ENCODE data around the gene SHISA9.

Gene SHISA9

DNA sequence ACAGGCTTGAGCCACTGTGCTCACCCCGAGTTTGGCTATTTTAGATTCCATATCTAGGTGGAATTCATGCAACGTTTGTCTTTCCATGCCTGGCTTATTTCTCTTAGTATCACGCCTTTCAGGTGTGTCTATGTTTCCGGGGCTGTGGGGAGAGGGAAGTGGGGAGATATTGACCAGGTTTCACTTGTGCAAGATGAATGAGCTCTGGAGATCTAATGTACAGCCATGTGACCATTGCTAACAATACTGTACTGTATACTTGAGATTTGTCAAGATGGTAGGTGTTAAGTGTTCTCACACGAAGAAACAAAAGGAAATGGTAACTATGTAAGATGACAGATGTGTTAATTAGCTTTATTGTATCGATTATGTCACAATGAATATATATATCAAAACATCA, 199.6 kb downstream of the SHISA9 start:
- no peak for DNase-seq (ENCODE audit: low read depth, low spot score)
- no peak for TF ChIP-seq SUZ12 (IDR thresholded peaks at IDR 0.05; ENCODE audit: extremely low read depth, insufficient read depth, insufficient read length)
- TF ChIP-seq YY1 (IDR thresholded peaks at IDR 0.05; ENCODE audit: insufficient read depth, insufficient read length) = no peak
- no peak for TF ChIP-seq ZNF274 (IDR thresholded peaks at IDR 0.05; ENCODE audit: low read depth, low read length)
- no peak overlapping the region for H3K4me3 ChIP-seq (ENCODE audit: insufficient read length, low read depth)
- H3K9me3 ChIP-seq (ENCODE audit: insufficient read depth, low read length) = 0 out of 2 replicates have a peak, but pooled peaks cover 4% of the 10 kb centered on the region
- no peaks in the 10 kb centered on the region for H3K27me3 ChIP-seq (ENCODE audit: insufficient read depth, insufficient read length)
- peaks cover 3% of the 10 kb centered on the region for H3K4me1 ChIP-seq (ENCODE audit: insufficient read depth, insufficient read length)
- H3K36me3 ChIP-seq (ENCODE audit: insufficient read depth, insufficient read length, low read length) = no peaks in the 10 kb centered on the region
- no peak overlapping the region for H3K9ac ChIP-seq (ENCODE audit: insufficient read length, low read depth)

DNA sequence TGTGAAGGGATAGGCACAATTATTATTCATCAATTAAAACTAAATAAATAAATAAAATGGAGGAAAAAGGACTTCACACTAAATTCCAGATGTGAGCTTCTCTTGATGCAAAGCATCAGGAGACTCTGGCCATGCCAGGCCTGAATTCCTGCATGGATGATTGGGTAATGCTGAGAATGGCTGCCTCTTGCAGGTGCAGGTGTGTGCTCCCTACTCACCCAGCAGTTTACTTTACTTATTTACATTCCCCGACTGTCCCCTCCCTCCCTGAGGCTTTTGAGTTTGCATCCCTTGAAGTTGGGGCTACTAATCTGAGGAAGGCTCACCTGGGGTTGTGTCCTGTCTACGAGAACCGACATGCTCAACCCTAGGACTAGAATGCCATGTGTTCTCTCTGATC, 200.4 kb downstream of the SHISA9 start:
- DNase-seq (ENCODE audit: low read depth, low spot score) = no peak
- Histone ChIP-seq H3K9me3 (ENCODE audit: insufficient read depth, low read length) (0 out of 2 replicates have a peak, but pooled peaks cover 4% of the 10 kb centered on the region), H3K4me1 (ENCODE audit: insufficient read depth, insufficient read length) (peaks cover 3% of the 10 kb centered on the region), H3K36me3 (ENCODE audit: insufficient read depth, insufficient read length, low read length) (no peaks in the 10 kb centered on the region), H3K4me3 (ENCODE audit: insufficient read length, low read depth) (no peak overlapping the region), H3K9ac (ENCODE audit: insufficient read length, low read depth) (no peak overlapping the region), H3K27me3 (ENCODE audit: insufficient read depth, insufficient read length) (no peaks in the 10 kb centered on the region)
- no peak for TF ChIP-seq ZNF274 (IDR thresholded peaks at IDR 0.05; ENCODE audit: low read depth, low read length)
- no peak for TF ChIP-seq SUZ12 (IDR thresholded peaks at IDR 0.05; ENCODE audit: extremely low read depth, insufficient read depth, insufficient read length)
- TF ChIP-seq YY1 (IDR thresholded peaks at IDR 0.05; ENCODE audit: insufficient read depth, insufficient read length) = no peak

DNA sequence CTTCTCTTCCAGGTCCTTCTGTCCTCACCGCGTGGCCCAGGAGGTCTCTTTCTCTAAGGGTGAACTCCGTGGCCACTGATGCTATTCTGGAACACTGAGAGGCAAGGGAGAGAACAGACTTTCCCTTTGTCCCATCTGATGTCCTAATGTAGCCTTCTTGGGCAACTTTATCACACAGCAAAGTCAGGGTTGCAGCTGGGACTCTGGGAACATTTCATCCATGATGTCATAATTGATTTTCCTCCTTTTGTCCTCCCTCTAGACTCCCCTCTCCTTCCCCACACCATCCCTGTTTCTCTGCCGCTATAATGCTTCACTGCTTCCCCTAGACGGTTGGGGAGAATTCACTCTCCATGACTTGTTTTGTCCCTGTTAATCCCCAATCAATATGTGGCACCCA, 201.0 kb downstream of the SHISA9 start:
- H3K9me3 ChIP-seq (ENCODE audit: insufficient read depth, low read length) = 0 out of 2 replicates have a peak, but pooled peaks cover 4% of the 10 kb centered on the region
- DNase-seq (ENCODE audit: low read depth, low spot score) = no peak
- no peaks in the 10 kb centered on the region for H3K27me3 ChIP-seq (ENCODE audit: insufficient read depth, insufficient read length)
- no peak overlapping the region for H3K4me3 ChIP-seq (ENCODE audit: insufficient read length, low read depth)
- H3K9ac ChIP-seq (ENCODE audit: insufficient read length, low read depth) = no peak overlapping the region
- H3K36me3 ChIP-seq (ENCODE audit: insufficient read depth, insufficient read length, low read length) = no peaks in the 10 kb centered on the region
- no peak for TF ChIP-seq ZNF274 (IDR thresholded peaks at IDR 0.05; ENCODE audit: low read depth, low read length)
- TF ChIP-seq SUZ12 (IDR thresholded peaks at IDR 0.05; ENCODE audit: extremely low read depth, insufficient read depth, insufficient read length) = no peak
- TF ChIP-seq YY1 (IDR thresholded peaks at IDR 0.05; ENCODE audit: insufficient read depth, insufficient read length) = no peak
- H3K4me1 ChIP-seq (ENCODE audit: insufficient read depth, insufficient read length) = peaks cover 3% of the 10 kb centered on the region

DNA sequence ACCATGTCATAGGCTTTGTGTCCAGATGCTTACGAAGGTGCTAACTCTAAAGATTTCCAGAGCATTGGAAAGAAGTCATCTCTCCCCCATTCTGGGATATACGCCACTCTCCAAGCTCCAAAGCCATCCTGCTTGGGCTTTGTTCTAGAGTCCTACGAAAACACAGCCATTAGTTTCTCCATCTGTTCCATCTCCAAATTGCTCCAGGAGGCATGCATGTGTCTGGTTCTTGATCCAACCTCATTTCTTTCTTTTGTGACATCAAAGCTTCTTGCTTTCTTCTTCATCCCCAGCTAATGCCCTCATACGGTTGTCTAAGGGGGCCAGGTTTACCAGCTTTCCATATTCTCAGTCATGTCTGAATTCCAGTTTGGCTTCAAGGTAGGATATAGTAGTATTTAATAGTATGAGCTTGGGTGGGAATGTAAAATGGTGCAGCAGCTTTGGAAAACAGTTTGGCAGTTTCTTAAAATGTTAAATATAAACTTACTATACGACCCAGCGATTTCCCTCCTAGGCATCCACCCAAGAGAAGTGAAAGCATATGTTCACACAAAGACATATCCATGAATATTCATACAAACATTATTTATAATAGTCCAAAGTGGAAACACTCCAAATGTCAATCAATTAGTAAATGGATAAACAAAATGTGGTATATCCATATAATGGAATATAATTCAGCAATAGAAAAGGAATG, 202.6 kb downstream of the SHISA9 start:
- TF ChIP-seq SUZ12 (IDR thresholded peaks at IDR 0.05; ENCODE audit: extremely low read depth, insufficient read depth, insufficient read length) = no peak
- TF ChIP-seq ZNF274 (IDR thresholded peaks at IDR 0.05; ENCODE audit: low read depth, low read length) = no peak
- no peak for TF ChIP-seq YY1 (IDR thresholded peaks at IDR 0.05; ENCODE audit: insufficient read depth, insufficient read length)
- no peak overlapping the region for H3K4me3 ChIP-seq (ENCODE audit: insufficient read length, low read depth)
- H3K27me3 ChIP-seq (ENCODE audit: insufficient read depth, insufficient read length) = no peaks in the 10 kb centered on the region
- no peak for DNase-seq (ENCODE audit: low read depth, low spot score)
- 0 out of 2 replicates have a peak, but pooled peaks cover 4% of the 10 kb centered on the region for H3K9me3 ChIP-seq (ENCODE audit: insufficient read depth, low read length)
- no peak overlapping the region for H3K9ac ChIP-seq (ENCODE audit: insufficient read length, low read depth)
- H3K36me3 ChIP-seq (ENCODE audit: insufficient read depth, insufficient read length, low read length) = no peaks in the 10 kb centered on the region
- H3K4me1 ChIP-seq (ENCODE audit: insufficient read depth, insufficient read length) = peaks cover 3% of the 10 kb centered on the region

DNA sequence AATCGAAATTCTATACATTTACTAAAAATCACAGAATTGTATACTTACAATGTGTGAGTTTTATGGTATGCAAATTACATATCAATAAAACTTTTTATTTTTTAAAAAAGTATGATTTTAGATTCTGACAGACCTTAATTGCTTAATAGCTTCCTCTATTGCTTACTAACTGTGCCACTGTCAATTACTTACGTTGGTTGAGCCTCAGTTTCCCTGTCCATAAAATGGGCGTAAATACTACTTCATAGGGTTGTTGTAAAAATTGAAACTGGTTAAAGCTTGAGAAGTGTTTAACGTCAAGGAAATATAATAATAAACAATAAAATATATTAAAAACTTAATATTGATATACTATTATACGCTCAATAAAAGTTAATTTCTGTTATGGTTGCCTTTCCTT, 203.4 kb downstream of the SHISA9 start:
- H3K4me3 ChIP-seq (ENCODE audit: insufficient read length, low read depth) = no peak overlapping the region
- 0 out of 2 replicates have a peak, but pooled peaks cover 4% of the 10 kb centered on the region for H3K9me3 ChIP-seq (ENCODE audit: insufficient read depth, low read length)
- no peak overlapping the region for H3K9ac ChIP-seq (ENCODE audit: insufficient read length, low read depth)
- H3K27me3 ChIP-seq (ENCODE audit: insufficient read depth, insufficient read length) = no peaks in the 10 kb centered on the region
- DNase-seq (ENCODE audit: low read depth, low spot score) = no peak
- H3K4me1 ChIP-seq (ENCODE audit: insufficient read depth, insufficient read length) = peaks cover 2% of the 10 kb centered on the region
- no peaks in the 10 kb centered on the region for H3K36me3 ChIP-seq (ENCODE audit: insufficient read depth, insufficient read length, low read length)
- no peak for TF ChIP-seq SUZ12 (IDR thresholded peaks at IDR 0.05; ENCODE audit: extremely low read depth, insufficient read depth, insufficient read length)
- TF ChIP-seq ZNF274 (IDR thresholded peaks at IDR 0.05; ENCODE audit: low read depth, low read length) = no peak
- TF ChIP-seq YY1 (IDR thresholded peaks at IDR 0.05; ENCODE audit: insufficient read depth, insufficient read length) = no peak

DNA sequence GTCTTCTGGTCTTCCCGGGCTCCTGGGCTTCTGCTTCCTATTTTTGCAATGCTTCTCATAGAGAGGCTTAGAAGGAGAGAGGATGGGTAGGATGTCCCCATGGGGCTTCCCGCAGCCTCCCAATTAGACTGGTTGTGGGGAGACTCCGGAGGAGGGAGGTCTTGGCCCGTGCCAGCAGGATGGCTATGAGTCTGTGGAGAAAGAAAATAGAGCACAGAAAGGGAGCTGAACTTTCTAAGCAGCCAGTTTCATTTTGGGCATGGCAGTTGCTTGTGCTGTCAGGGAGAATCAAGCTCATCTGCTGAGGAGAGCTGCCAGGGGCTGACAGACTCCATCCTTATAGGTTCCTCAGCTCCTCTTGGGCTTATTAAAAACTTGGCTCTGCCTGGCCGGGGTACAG, 204.0 kb downstream of the SHISA9 start:
- TF ChIP-seq SUZ12 (IDR thresholded peaks at IDR 0.05; ENCODE audit: extremely low read depth, insufficient read depth, insufficient read length) = no peak
- TF ChIP-seq YY1 (IDR thresholded peaks at IDR 0.05; ENCODE audit: insufficient read depth, insufficient read length) = no peak
- TF ChIP-seq ZNF274 (IDR thresholded peaks at IDR 0.05; ENCODE audit: low read depth, low read length) = no peak
- Histone ChIP-seq H3K9me3 (ENCODE audit: insufficient read depth, low read length) (0 out of 2 replicates have a peak, but pooled peaks cover 4% of the 10 kb centered on the region), H3K4me1 (ENCODE audit: insufficient read depth, insufficient read length) (peaks cover 2% of the 10 kb centered on the region), H3K36me3 (ENCODE audit: insufficient read depth, insufficient read length, low read length) (no peaks in the 10 kb centered on the region), H3K9ac (ENCODE audit: insufficient read length, low read depth) (no peak overlapping the region), H3K4me3 (ENCODE audit: insufficient read length, low read depth) (no peak overlapping the region), H3K27me3 (ENCODE audit: insufficient read depth, insufficient read length) (no peaks in the 10 kb centered on the region)
- DNase-seq (ENCODE audit: low read depth, low spot score) = no peak

DNA sequence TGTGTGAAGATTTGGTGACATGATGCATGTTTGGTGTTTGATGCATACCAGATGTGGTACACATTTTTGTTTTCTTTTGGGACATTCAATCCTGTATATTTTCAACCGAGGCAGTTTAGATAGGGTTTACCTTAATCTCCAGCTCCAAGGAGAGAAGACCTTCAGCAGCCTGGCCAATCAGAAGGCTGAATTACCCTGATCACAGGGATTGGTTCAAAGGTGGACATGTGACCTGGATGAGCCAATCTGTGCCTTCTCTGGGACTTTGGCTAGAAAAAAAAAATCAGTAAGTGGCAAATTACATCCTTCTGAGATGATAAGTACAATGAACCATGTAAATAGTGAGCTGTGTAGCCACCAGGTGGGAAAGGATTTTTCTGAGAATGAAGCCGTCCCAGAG, 205.1 kb downstream of the SHISA9 start:
- no peak overlapping the region for H3K9ac ChIP-seq (ENCODE audit: insufficient read length, low read depth)
- H3K27me3 ChIP-seq (ENCODE audit: insufficient read depth, insufficient read length) = no peaks in the 10 kb centered on the region
- no peak for TF ChIP-seq SUZ12 (IDR thresholded peaks at IDR 0.05; ENCODE audit: extremely low read depth, insufficient read depth, insufficient read length)
- no peak for TF ChIP-seq ZNF274 (IDR thresholded peaks at IDR 0.05; ENCODE audit: low read depth, low read length)
- TF ChIP-seq YY1 (IDR thresholded peaks at IDR 0.05; ENCODE audit: insufficient read depth, insufficient read length) = no peak
- no peak overlapping the region for H3K4me3 ChIP-seq (ENCODE audit: insufficient read length, low read depth)
- no peak for DNase-seq (ENCODE audit: low read depth, low spot score)
- 0 out of 2 replicates have a peak, but pooled peaks cover 4% of the 10 kb centered on the region for H3K9me3 ChIP-seq (ENCODE audit: insufficient read depth, low read length)
- H3K36me3 ChIP-seq (ENCODE audit: insufficient read depth, insufficient read length, low read length) = no peaks in the 10 kb centered on the region
- H3K4me1 ChIP-seq (ENCODE audit: insufficient read depth, insufficient read length) = peaks cover 2% of the 10 kb centered on the region
